Nephron progenitor cell (in vitro differentiated cells): Measurements from ENCODE around the gene TCF7L2.

Source experiments
- DNase-seq: peaks from one replicate; pipeline ENCODE4 v3.0.0; 2021
- H3K27ac Mint-ChIP-seq: 2 replicates; pipeline ENCODE4 v1.8.0; 2021; ENCODE audit warnings: mild to moderate bottlenecking, moderate library complexity, mixed read lengths
- H3K27me3 Mint-ChIP-seq: 2 replicates; pipeline ENCODE4 v1.8.0; 2021; ENCODE audit warnings: mild to moderate bottlenecking, low read depth, mixed read lengths; ENCODE audit not compliant: poor library complexity
- H3K36me3 Mint-ChIP-seq: 2 replicates; pipeline ENCODE4 v1.8.0; 2021; ENCODE audit warnings: low read depth, mixed read lengths
- H3K4me1 Mint-ChIP-seq: 2 replicates; pipeline ENCODE4 v1.8.0; 2021; ENCODE audit warnings: mixed read lengths
- H3K4me3 Mint-ChIP-seq: 2 replicates; pipeline ENCODE4 v1.8.0; 2021; ENCODE audit warnings: mild to moderate bottlenecking, moderate library complexity, mixed read lengths
- H3K9me3 Mint-ChIP-seq: 2 replicates; pipeline ENCODE4 v1.8.0; 2021; ENCODE audit warnings: mild to moderate bottlenecking, moderate library complexity, mixed read lengths
- CTCF ChIP-seq: fragments of 200-600 bp; sonication (generic); IDR thresholded peaks from 2 replicates; pipeline ENCODE4 v1.5.0; 2021; ENCODE audit warnings: antibody characterized with exemption

The TCF7L2 gene

GRCh38 chr10:113168584-113168983 lies 218.5 kb downstream of the TCF7L2 start:
- Mint-ChIP-seq H3K4me1 (peaks cover 26% of the 10 kb centered on the region), H3K27me3 (peaks cover 3% of the 10 kb centered on the region), H3K36me3 (peaks cover 48% of the 10 kb centered on the region), H3K9me3 (no peaks in the 10 kb centered on the region), H3K27ac (peak overlapping the region; percentile 73), H3K4me3 (no peak overlapping the region)
- TF ChIP-seq CTCF = no peak
- no peak for DNase-seq

GRCh38 chr10:113169111-113169510 lies 219.1 kb downstream of the TCF7L2 start:
- Mint-ChIP-seq H3K9me3 (no peaks in the 10 kb centered on the region), H3K27me3 (peaks cover 3% of the 10 kb centered on the region), H3K4me1 (peaks cover 26% of the 10 kb centered on the region), H3K4me3 (no peak overlapping the region), H3K36me3 (peaks cover 43% of the 10 kb centered on the region), H3K27ac (peak overlapping the region; percentile 73)
- no peak for DNase-seq
- TF ChIP-seq CTCF = no peak

GRCh38 chr10:113169853-113170460 lies 219.9 kb downstream of the TCF7L2 start:
- Mint-ChIP-seq H3K4me3 (no peak overlapping the region), H3K27me3 (peaks cover 3% of the 10 kb centered on the region), H3K9me3 (no peaks in the 10 kb centered on the region), H3K4me1 (peaks cover 22% of the 10 kb centered on the region), H3K27ac (peak overlapping the region; percentile 43), H3K36me3 (peaks cover 35% of the 10 kb centered on the region)
- DNase-seq = no peak
- no peak for TF ChIP-seq CTCF

- Mint-ChIP-seq H3K27ac (no peak overlapping the region), H3K4me3 (no peak overlapping the region), H3K27me3 (peaks cover 3% of the 10 kb centered on the region), H3K36me3 (peaks cover 22% of the 10 kb centered on the region), H3K4me1 (peaks cover 8% of the 10 kb centered on the region), H3K9me3 (no peaks in the 10 kb centered on the region)
- DNase-seq = no peak
- no peak for TF ChIP-seq CTCF
Observed at GRCh38 chr10:113171662-113172061, 221.6 kb downstream of the TCF7L2 start.

GRCh38 chr10:113175176-113175575 lies 225.1 kb downstream of the TCF7L2 start:
- H3K27ac Mint-ChIP-seq = no peak overlapping the region
- TF ChIP-seq CTCF = no peak
- H3K36me3 Mint-ChIP-seq = no peaks in the 10 kb centered on the region
- no peaks in the 10 kb centered on the region for H3K9me3 Mint-ChIP-seq
- H3K4me3 Mint-ChIP-seq = no peak overlapping the region
- H3K4me1 Mint-ChIP-seq = peaks cover 15% of the 10 kb centered on the region
- H3K27me3 Mint-ChIP-seq = peaks cover 3% of the 10 kb centered on the region
- DNase-seq = no peak
